ENCODE data around the gene SERPIND1. TPM values are rescaled to one million over a fixed set of nuclear protein-coding genes. Genes with fewer than 3 reads are reported as not detected.
"Not testable (repeated sequence)": the region's sequence is repeated elsewhere in the genome, so short reads cannot be mapped to it uniquely, and the experiment has no call there.

Gene SERPIND1
- total and polyA plus RNA-seq, 4 experiments from 2014 or later, result 0.07 to 0.29 TPM; not detected in 2

DNA sequence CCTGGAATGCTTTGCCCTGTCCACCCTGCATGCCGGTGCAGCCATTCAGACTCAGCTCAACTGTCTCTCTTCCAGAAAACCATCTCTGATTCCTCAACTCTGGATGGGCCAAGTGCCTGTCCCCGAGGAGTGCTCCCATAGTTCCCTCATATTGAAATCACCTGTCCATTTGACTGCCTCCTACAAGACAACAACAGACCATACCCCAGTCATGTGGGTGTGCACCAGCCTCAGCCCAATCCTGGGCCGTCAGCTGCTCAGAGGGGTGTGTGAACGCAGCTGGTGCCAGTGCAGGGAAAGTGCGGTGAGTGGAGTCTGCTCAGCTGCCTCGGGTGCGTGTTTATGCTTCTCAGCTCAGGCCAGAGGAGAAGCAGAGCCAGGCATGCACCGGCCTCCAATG is 41.5 kb upstream of the SERPIND1 start:
- H3K27me3 ChIP-seq (ENCODE audit: insufficient read depth, low read length); H3K4me3 ChIP-seq (ENCODE audit: low read length in 2 of 2); H3K27me3 Mint-ChIP-seq; H3K9me3 ChIP-seq (ENCODE audit: control insufficient read depth in 1 of 2, low read length in 2 of 2); POLR2A ChIA-PET (ENCODE audit: partially characterized antibody); DNase-seq; H3K4me1 ChIP-seq (ENCODE audit: insufficient read depth, low read length); H3K4me3 Mint-ChIP-seq; H3K4me1 Mint-ChIP-seq; H3K9me3 Mint-ChIP-seq; H3K27ac Mint-ChIP-seq; intact Hi-C loops (cut with micrococcal nuclease); H3K27ac ChIP-seq (ENCODE audit: low read depth, low read length): not testable (repeated sequence)
- CTCF ChIA-PET (ENCODE audit: partially characterized antibody), result interaction anchor here (0.7 to 1.2 kb wide), 2 partner anchors 10 to 168 kb away, joined by 3 read pairs; no protein-coding TSS in a partner anchor
- H3K36me3 Mint-ChIP-seq, result peaks cover 29 to 42% of the 10 kb centered on the region in 2 donors
- peaks cover 21% of the 10 kb centered on the region for H3K36me3 ChIP-seq (ENCODE audit: insufficient read depth, low read length)

DNA sequence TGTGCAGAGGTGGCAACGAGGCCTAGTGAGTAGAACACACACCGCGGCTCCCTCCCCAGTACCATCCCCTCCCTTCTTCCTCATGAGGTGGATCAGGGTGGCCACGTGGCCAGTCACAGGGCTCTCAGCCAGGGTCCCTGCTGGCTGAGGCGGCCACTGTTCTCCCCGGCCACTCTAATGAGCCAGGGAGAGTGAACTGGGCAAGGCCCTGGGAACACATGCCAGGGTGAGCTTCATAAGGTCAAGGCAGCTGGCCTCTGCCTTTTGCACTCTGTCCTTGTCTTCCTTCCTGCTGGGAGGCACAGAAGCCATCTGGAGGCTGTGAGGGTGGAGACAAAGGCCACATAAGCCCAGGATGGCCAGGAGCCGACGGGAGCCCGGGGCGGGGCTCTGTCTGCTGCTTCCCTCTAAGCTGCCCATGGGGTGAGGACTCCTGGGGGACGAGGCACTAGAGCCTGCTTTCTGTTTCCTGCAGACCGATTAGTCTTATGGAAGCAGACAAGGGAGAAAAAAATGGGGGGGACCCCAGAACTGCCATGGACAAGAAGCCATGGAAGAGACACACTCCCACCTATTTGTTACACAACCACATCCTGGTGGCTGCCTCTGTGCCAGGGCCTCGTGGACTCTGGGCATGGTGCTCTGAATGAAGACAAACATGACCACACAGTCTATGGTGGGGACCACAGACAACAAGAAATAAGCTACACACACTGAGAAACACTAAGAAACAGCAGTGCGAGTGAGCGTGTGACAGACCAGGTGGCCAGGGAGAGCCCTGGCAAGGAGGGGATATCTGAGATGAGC is 38.4 kb upstream of the SERPIND1 start:
- H3K27ac ChIP-seq (ENCODE audit: low read depth, low read length); H3K4me1 ChIP-seq (ENCODE audit: insufficient read depth, low read length); H3K36me3 ChIP-seq (ENCODE audit: insufficient read depth, low read length); H3K4me3 ChIP-seq (ENCODE audit: low read length in 2 of 2); CTCF ChIA-PET (ENCODE audit: partially characterized antibody); H3K27me3 Mint-ChIP-seq; H3K9me3 Mint-ChIP-seq; H3K9me3 ChIP-seq (ENCODE audit: control insufficient read depth in 1 of 2, low read length in 2 of 2); H3K27me3 ChIP-seq (ENCODE audit: insufficient read depth, low read length); H3K4me3 Mint-ChIP-seq; intact Hi-C loops (cut with micrococcal nuclease); H3K4me1 Mint-ChIP-seq; H3K27ac Mint-ChIP-seq; POLR2A ChIA-PET (ENCODE audit: partially characterized antibody); DNase-seq: not testable (repeated sequence)
- peaks cover 31 to 36% of the 10 kb centered on the region in 2 donors for H3K36me3 Mint-ChIP-seq

DNA sequence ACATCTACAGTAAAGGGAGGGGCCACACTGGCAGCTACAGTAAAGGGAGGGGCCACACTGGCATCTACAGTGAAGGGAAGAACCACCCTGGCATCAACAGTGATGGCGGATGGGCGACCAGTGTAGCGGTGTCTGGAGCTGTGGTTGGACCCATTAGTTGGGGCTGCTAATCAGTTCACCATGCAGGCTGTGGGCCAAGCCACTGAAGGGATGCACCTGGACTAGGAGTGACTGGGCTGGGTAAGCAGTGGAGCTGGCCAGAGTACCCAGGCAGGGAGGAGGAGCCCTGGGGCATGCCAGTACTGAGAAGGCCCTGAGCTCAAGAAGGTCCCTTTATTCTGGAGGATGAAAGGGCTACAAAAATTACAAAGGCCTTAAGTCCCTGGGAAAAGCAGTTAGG is 37.0 kb upstream of the SERPIND1 start:
- H3K4me3 Mint-ChIP-seq; H3K27me3 ChIP-seq (ENCODE audit: insufficient read depth, low read length); H3K27me3 Mint-ChIP-seq; CTCF ChIA-PET (ENCODE audit: partially characterized antibody); POLR2A ChIA-PET (ENCODE audit: partially characterized antibody); H3K4me1 ChIP-seq (ENCODE audit: insufficient read depth, low read length); H3K4me3 ChIP-seq (ENCODE audit: low read length in 2 of 2); intact Hi-C loops (cut with micrococcal nuclease); DNase-seq; H3K4me1 Mint-ChIP-seq; H3K27ac ChIP-seq (ENCODE audit: low read depth, low read length); H3K36me3 ChIP-seq (ENCODE audit: insufficient read depth, low read length); H3K9me3 Mint-ChIP-seq; H3K9me3 ChIP-seq (ENCODE audit: control insufficient read depth in 1 of 2, low read length in 2 of 2): not testable (repeated sequence)
- Mint-ChIP-seq H3K27ac (peak overlapping the region in 2 of 7 donors; percentile 11 to 56), H3K36me3 (peaks cover 39 to 47% of the 10 kb centered on the region in 2 donors)

DNA sequence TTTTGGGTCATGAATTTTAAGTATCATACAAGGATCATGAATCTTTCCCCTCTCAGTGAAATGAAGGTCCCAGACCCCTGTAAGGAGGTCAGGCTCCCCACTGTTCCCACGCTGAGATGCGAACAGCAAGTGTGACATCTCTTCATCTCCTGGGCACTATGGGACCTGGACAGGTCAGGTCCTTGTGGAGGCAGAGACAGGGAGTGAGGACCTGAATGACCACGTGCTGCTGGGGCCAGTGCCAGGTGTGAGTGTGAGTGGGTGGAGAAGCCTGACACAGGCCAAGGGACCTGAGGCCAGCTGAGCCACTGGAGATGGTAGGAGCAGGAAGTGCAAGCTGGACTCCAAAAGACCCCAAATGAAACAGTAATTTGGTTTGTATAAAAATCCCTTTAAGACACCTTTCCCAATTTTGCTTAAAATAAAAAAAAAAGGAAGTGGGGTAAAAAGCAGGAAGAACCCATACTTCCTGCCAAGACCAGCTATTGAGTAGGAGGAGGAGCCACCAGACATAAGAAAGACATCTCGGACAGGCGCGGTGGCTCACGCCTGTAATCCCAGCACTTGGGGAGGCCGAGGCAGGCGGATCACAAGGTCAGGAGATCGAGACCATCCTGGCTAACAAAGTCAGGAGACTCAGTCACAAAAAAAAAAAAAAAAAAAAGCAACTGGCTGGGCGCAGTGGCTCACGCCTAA is 35.4 kb upstream of the SERPIND1 start:
- H3K27ac Mint-ChIP-seq, result no peak overlapping the region
- ChIA-PET CTCF (ENCODE audit: partially characterized antibody) (interaction anchor here (0.6 to 0.7 kb wide), 4 partner anchors 60 to 1025 kb away, joined by 3 to 5 read pairs (median 4); no protein-coding TSS in a partner anchor), POLR2A (ENCODE audit: partially characterized antibody) (no interaction called here)
- H3K27ac ChIP-seq (ENCODE audit: low read depth, low read length), result no peak overlapping the region
- peaks cover 18% of the 10 kb centered on the region for H3K36me3 ChIP-seq (ENCODE audit: insufficient read depth, low read length)
- no peak overlapping the region for H3K4me3 ChIP-seq (ENCODE audit: low read length in 2 of 2)
- no peaks in the 10 kb centered on the region for H3K27me3 ChIP-seq (ENCODE audit: insufficient read depth, low read length)
- no peaks in the 10 kb centered on the region for H3K4me1 ChIP-seq (ENCODE audit: insufficient read depth, low read length)
- H3K36me3 Mint-ChIP-seq, result peaks cover 39 to 51% of the 10 kb centered on the region in 2 donors
- intact Hi-C loops (cut with micrococcal nuclease), result no loop called here
- H3K4me1 Mint-ChIP-seq, result peaks cover 0 to 4% (median 0%) of the 10 kb centered on the region in 4 donors
- H3K4me3 Mint-ChIP-seq, result no peak overlapping the region
- H3K9me3 ChIP-seq (ENCODE audit: control insufficient read depth in 1 of 2, low read length in 2 of 2), result no peaks in the 10 kb centered on the region
- no peak for DNase-seq
- H3K9me3 Mint-ChIP-seq, result no peaks in the 10 kb centered on the region
- H3K27me3 Mint-ChIP-seq, result no peaks in the 10 kb centered on the region

DNA sequence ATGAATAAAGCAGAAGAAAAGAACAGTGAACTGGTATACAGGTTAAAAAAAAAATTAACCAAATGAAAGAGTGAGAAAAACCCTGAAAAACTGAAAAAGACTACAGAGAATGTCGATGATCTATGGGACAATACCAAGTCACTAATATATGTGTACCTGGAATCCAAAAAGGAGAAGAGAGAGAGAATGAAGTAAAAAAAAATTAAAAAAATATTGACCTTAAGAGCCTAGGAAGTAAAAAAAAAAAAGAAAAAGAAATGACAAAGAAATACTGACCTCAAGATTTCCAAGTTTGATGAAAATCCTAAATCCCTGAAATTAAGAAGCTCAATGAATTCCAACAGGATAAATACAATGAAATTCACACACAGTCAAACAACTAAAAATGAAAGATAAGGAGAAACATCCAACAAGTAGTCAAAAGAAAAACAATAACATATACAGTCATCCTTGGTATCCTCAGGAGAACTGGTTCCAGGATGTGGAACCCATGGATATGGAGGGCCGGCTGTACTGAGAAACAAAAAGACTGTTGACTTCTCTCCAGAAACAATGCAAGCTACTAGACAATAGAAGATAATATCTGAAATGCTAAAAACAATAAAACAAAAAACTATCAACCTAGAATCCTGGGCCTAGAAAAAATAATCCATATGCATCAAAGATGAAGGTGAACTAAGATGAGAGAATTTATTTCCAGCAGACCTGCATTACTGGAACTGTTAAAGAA is 33.5 kb upstream of the SERPIND1 start:
- peaks cover 0 to 4% (median 0%) of the 10 kb centered on the region in 4 donors for H3K4me1 Mint-ChIP-seq
- no peak overlapping the region for H3K4me3 ChIP-seq (ENCODE audit: low read length in 2 of 2)
- no peak overlapping the region for H3K4me3 Mint-ChIP-seq
- H3K27ac ChIP-seq (ENCODE audit: low read depth, low read length), result no peak overlapping the region
- H3K36me3 Mint-ChIP-seq, result peaks cover 44 to 67% of the 10 kb centered on the region in 2 donors
- no peaks in the 10 kb centered on the region for H3K4me1 ChIP-seq (ENCODE audit: insufficient read depth, low read length)
- peaks cover 28% of the 10 kb centered on the region for H3K36me3 ChIP-seq (ENCODE audit: insufficient read depth, low read length)
- peak overlapping the region in 4 of 7 donors; percentile 3 to 49 (median 28) for H3K27ac Mint-ChIP-seq
- H3K27me3 Mint-ChIP-seq, result no peaks in the 10 kb centered on the region
- H3K9me3 ChIP-seq (ENCODE audit: control insufficient read depth in 1 of 2, low read length in 2 of 2), result no peaks in the 10 kb centered on the region
- POLR2A ChIA-PET (ENCODE audit: partially characterized antibody), result no interaction called here
- CTCF ChIA-PET (ENCODE audit: partially characterized antibody), result interaction anchor here (0.6 to 2.4 kb wide), 6 partner anchors 10 to 284 kb away, joined by 3 to 11 read pairs (median 4); no protein-coding TSS in a partner anchor
- intact Hi-C loops (cut with micrococcal nuclease), result loop anchor here (5.0 kb wide), 1 partner anchor 583 kb away; no protein-coding TSS in a partner anchor
- no peak for DNase-seq
- H3K27me3 ChIP-seq (ENCODE audit: insufficient read depth, low read length), result no peaks in the 10 kb centered on the region
- H3K9me3 Mint-ChIP-seq, result no peaks in the 10 kb centered on the region

DNA sequence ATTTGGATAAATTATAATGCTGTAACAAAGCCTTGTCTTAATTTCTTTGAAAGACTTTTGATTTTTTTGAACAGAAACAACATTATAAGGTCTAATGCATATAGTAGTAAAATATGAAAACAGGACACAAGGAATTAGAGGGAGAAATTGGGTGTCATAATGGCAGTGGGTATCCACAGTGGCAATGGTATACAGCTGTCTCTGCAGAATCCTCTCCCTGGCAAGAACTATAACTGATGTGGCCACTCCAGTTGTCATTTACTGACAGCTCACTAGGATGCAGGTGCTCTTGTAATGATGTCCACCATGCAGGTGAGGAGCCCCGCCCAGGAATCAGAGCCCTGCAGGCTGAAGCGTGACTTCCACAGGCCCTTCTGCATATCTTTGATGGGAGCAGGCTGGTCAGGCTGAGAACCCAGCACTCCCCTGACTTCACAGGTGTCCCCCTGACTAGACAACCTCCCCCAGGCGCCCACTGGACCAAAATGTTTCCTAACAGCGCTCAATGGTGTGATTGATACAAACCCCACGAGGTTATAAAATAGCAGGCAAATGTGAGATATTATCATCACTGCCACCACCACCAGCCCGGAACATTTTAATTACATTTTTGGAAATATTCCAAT is 32.8 kb upstream of the SERPIND1 start:
- H3K27ac ChIP-seq (ENCODE audit: low read depth, low read length), result no peak overlapping the region
- peaks cover 28% of the 10 kb centered on the region for H3K36me3 ChIP-seq (ENCODE audit: insufficient read depth, low read length)
- intact Hi-C loops (cut with micrococcal nuclease), result loop anchor here (5.0 kb wide), 1 partner anchor 584 kb away; no protein-coding TSS in a partner anchor
- H3K4me1 Mint-ChIP-seq, result peaks cover 0 to 4% (median 0%) of the 10 kb centered on the region in 4 donors
- no peaks in the 10 kb centered on the region for H3K9me3 ChIP-seq (ENCODE audit: control insufficient read depth in 1 of 2, low read length in 2 of 2)
- H3K27me3 Mint-ChIP-seq, result no peaks in the 10 kb centered on the region
- CTCF ChIA-PET (ENCODE audit: partially characterized antibody), result interaction anchor here (0.6 to 2.9 kb wide), 10 partner anchors 9 to 323 kb away, joined by 3 to 15 read pairs (median 4); no protein-coding TSS in a partner anchor
- H3K27ac Mint-ChIP-seq, result no peak overlapping the region
- peaks cover 40 to 64% of the 10 kb centered on the region in 2 donors for H3K36me3 Mint-ChIP-seq
- H3K4me3 Mint-ChIP-seq, result no peak overlapping the region
- no peak overlapping the region for H3K4me3 ChIP-seq (ENCODE audit: low read length in 2 of 2)
- no peak for DNase-seq
- H3K9me3 Mint-ChIP-seq, result no peaks in the 10 kb centered on the region
- no peaks in the 10 kb centered on the region for H3K27me3 ChIP-seq (ENCODE audit: insufficient read depth, low read length)
- POLR2A ChIA-PET (ENCODE audit: partially characterized antibody), result interaction anchor here (1.4 kb wide), 1 partner anchor 312 kb away, joined by 3 read pairs; no protein-coding TSS in a partner anchor
- H3K4me1 ChIP-seq (ENCODE audit: insufficient read depth, low read length), result no peaks in the 10 kb centered on the region
